Measurements from ENCODE around the gene CCDC90B.

The CCDC90B gene

GRCh38 chr11:83285151-83285770 lies 906 bp downstream of the CCDC90B start:
- no peak for TF ChIP-seq CTCF (IDR thresholded peaks at IDR 0.05; ENCODE audit: borderline replicate concordance, extremely low read depth, low read length, poor library complexity, severe bottlenecking)
- no peak for TF ChIP-seq EZH2 (IDR thresholded peaks at IDR 0.05; ENCODE audit: borderline replicate concordance, low read depth, low read length, severe bottlenecking)
- Histone ChIP-seq H3K27me3 (ENCODE audit: insufficient read depth, low read length, poor library complexity) (no peaks in the 10 kb centered on the region), H3K27ac (ENCODE audit: low read length) (peak overlapping the region; percentile 99), H3K9ac (ENCODE audit: low read depth, low read length) (peak overlapping the region; percentile 94), H3K36me3 (ENCODE audit: insufficient read depth, low read length) (no peaks in the 10 kb centered on the region; the same call in 1 of the 2 replicates), H3K79me2 (ENCODE audit: insufficient read depth, low read length) (peaks cover 40% of the 10 kb centered on the region), H3K4me1 (ENCODE audit: insufficient read depth, low read length) (peaks cover 34% of the 10 kb centered on the region), H3K9me3 (ENCODE audit: insufficient read depth, low read length, severe bottlenecking) (no peaks in the 10 kb centered on the region), H4K20me1 (ENCODE audit: insufficient read depth, low read length) (no peaks in the 10 kb centered on the region), H3K4me2 (ENCODE audit: insufficient read depth, low read length) (peak overlapping the region; percentile 84), H2AFZ (ENCODE audit: low read depth, low read length) (peak overlapping the region; percentile 92), H3K4me3 (ENCODE audit: low read depth in 1 of 2, low read length in 2 of 2) (peak overlapping the region; percentile 71 to 93)
- ATAC-seq (ENCODE audit: insufficient read depth, low read depth): peak; percentile 61
- DNase-seq: no peak

GRCh38 chr11:83284501-83285150 lies 1.5 kb downstream of the CCDC90B start:
- DNase-seq: no peak
- H3K4me3 ChIP-seq (ENCODE audit: low read depth in 1 of 2, low read length in 2 of 2): peak overlapping the region; percentile 71 to 93
- peak overlapping the region; percentile 94 for H3K9ac ChIP-seq (ENCODE audit: low read depth, low read length)
- H2AFZ ChIP-seq (ENCODE audit: low read depth, low read length): peak overlapping the region; percentile 92; the same call in 1 of the 2 replicates
- ATAC-seq (ENCODE audit: insufficient read depth, low read depth): no peak
- no peaks in the 10 kb centered on the region for H4K20me1 ChIP-seq (ENCODE audit: insufficient read depth, low read length)
- no peaks in the 10 kb centered on the region for H3K9me3 ChIP-seq (ENCODE audit: insufficient read depth, low read length, severe bottlenecking)
- no peak for TF ChIP-seq CTCF (IDR thresholded peaks at IDR 0.05; ENCODE audit: borderline replicate concordance, extremely low read depth, low read length, poor library complexity, severe bottlenecking)
- TF ChIP-seq EZH2 (IDR thresholded peaks at IDR 0.05; ENCODE audit: borderline replicate concordance, low read depth, low read length, severe bottlenecking): no peak
- no peaks in the 10 kb centered on the region for H3K27me3 ChIP-seq (ENCODE audit: insufficient read depth, low read length, poor library complexity)
- peak overlapping the region; percentile 99 for H3K27ac ChIP-seq (ENCODE audit: low read length)
- H3K79me2 ChIP-seq (ENCODE audit: insufficient read depth, low read length): peaks cover 40% of the 10 kb centered on the region
- peaks cover 34% of the 10 kb centered on the region for H3K4me1 ChIP-seq (ENCODE audit: insufficient read depth, low read length)
- peak overlapping the region; percentile 84 for H3K4me2 ChIP-seq (ENCODE audit: insufficient read depth, low read length)
- H3K36me3 ChIP-seq (ENCODE audit: insufficient read depth, low read length): peaks cover 3% of the 10 kb centered on the region

- DNase-seq: no peak
- H3K27ac ChIP-seq (ENCODE audit: low read length): no peak overlapping the region
- ATAC-seq (ENCODE audit: insufficient read depth, low read depth): no peak
- H3K27me3 ChIP-seq (ENCODE audit: insufficient read depth, low read length, poor library complexity): no peaks in the 10 kb centered on the region
- TF ChIP-seq CTCF (IDR thresholded peaks at IDR 0.05; ENCODE audit: borderline replicate concordance, extremely low read depth, low read length, poor library complexity, severe bottlenecking) (no peak), EZH2 (IDR thresholded peaks at IDR 0.05; ENCODE audit: borderline replicate concordance, low read depth, low read length, severe bottlenecking) (no peak)
- H3K9ac ChIP-seq (ENCODE audit: low read depth, low read length): no peak overlapping the region
- no peak overlapping the region for H3K4me2 ChIP-seq (ENCODE audit: insufficient read depth, low read length)
- peaks cover 12% of the 10 kb centered on the region for H3K36me3 ChIP-seq (ENCODE audit: insufficient read depth, low read length)
- no peak overlapping the region for H2AFZ ChIP-seq (ENCODE audit: low read depth, low read length)
- no peaks in the 10 kb centered on the region for H4K20me1 ChIP-seq (ENCODE audit: insufficient read depth, low read length)
- H3K4me3 ChIP-seq (ENCODE audit: low read depth in 1 of 2, low read length in 2 of 2): no peak overlapping the region
- no peaks in the 10 kb centered on the region for H3K9me3 ChIP-seq (ENCODE audit: insufficient read depth, low read length, severe bottlenecking)
- peaks cover 40% of the 10 kb centered on the region for H3K79me2 ChIP-seq (ENCODE audit: insufficient read depth, low read length)
- peaks cover 34% of the 10 kb centered on the region for H3K4me1 ChIP-seq (ENCODE audit: insufficient read depth, low read length)
These were observed 4.0 kb downstream of the CCDC90B start for GRCh38 chr11:83282084-83282716.

All from DND-41 (cell line).